Measurements from ENCODE around the gene PLA2G6. TPM values are rescaled to one million over a fixed set of nuclear protein-coding genes. Genes with fewer than 3 reads are reported as not detected.

The PLA2G6 gene
- total RNA-seq, 1 donor from 2014 or later = 22.5 TPM

DNA sequence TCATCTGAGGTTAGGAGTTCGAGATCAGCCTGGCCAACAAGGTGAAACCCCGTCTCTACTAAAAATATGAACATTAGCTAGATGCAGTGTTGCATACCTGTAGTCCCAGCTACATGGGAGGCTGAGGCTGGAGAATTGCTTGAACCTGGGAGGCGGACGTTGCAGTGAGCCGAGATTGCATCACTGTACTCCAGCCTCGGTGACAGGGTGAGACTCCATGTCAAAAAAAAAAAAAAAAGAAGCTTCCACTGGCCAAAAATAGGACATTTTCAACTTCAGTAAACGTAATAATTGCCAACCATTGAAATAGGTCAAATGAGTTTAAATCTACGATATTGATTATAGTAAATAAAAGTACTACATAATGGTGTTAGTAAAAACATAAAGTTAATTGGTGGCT is 78.0 kb downstream of the PLA2G6 start:
- TF ChIP-seq, protein P1, sequence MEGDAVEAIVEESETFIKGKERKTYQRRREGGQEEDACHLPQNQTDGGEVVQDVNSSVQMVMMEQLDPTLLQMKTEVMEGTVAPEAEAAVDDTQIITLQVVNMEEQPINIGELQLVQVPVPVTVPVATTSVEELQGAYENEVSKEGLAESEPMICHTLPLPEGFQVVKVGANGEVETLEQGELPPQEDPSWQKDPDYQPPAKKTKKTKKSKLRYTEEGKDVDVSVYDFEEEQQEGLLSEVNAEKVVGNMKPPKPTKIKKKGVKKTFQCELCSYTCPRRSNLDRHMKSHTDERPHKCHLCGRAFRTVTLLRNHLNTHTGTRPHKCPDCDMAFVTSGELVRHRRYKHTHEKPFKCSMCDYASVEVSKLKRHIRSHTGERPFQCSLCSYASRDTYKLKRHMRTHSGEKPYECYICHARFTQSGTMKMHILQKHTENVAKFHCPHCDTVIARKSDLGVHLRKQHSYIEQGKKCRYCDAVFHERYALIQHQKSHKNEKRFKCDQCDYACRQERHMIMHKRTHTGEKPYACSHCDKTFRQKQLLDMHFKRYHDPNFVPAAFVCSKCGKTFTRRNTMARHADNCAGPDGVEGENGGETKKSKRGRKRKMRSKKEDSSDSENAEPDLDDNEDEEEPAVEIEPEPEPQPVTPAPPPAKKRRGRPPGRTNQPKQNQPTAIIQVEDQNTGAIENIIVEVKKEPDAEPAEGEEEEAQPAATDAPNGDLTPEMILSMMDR (IDR thresholded peaks at IDR 0.05; ENCODE audit: unreplicated experiment) = no peak
- H3K4me1 Mint-ChIP-seq (ENCODE audit: unreplicated experiment) = peaks cover 16% of the 10 kb centered on the region
- H3K9me3 Mint-ChIP-seq (ENCODE audit: unreplicated experiment) = no peaks in the 10 kb centered on the region
- no peak overlapping the region for H3K4me3 Mint-ChIP-seq (ENCODE audit: unreplicated experiment)
- DNase-seq (ENCODE audit: low spot score) = no peak
- no peaks in the 10 kb centered on the region for H3K36me3 Mint-ChIP-seq (ENCODE audit: low read depth, unreplicated experiment)
- H3K27me3 Mint-ChIP-seq (ENCODE audit: unreplicated experiment) = peaks cover 4% of the 10 kb centered on the region
- no peak overlapping the region for H3K27ac Mint-ChIP-seq (ENCODE audit: unreplicated experiment)

DNA sequence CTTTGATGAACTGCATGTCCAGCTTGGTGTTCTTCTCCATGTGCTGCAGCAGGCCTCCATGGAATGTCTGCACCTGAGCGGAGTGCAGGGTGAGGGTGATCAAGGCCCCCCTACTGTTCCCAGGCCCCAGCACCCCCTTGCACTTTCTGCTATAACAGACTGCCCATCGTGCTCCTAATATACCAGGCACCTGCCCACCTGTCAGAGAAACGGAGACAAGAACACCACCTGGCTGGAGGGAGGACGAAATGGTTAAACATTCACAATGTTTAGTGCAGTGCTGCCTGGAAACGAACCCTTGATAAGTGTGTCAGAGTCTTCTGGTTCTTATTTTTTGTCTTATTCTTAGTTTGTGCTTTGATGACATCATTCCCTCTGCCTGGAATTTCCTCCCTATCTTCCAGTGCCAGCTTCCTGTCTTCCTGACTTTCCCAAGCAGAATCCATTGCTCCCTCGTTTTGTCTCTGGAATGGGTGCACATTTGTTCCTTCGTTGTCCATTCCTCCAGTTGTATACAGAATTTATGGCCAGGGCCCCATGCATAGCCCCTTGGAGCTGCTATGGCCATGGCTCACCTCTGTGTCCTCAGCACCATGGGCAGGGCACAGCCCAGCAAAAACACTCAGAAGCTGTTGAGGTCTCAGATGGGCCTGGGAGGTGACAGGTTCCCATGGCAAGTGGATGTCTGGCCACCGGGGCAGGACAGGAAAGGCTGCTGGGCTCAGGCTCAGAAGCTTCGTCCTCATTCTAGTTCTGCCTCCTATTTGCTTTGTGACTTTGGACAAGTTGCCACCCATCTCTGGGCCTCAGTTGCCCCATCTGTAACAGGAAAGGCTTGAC is 83.0 kb downstream of the PLA2G6 start:
- H3K9me3 Mint-ChIP-seq (ENCODE audit: unreplicated experiment) = no peaks in the 10 kb centered on the region
- H3K36me3 Mint-ChIP-seq (ENCODE audit: low read depth, unreplicated experiment) = peaks cover 4% of the 10 kb centered on the region
- peaks cover 3% of the 10 kb centered on the region for H3K27me3 Mint-ChIP-seq (ENCODE audit: unreplicated experiment)
- peaks cover 29% of the 10 kb centered on the region for H3K4me1 Mint-ChIP-seq (ENCODE audit: unreplicated experiment)
- no peak for DNase-seq (ENCODE audit: low spot score)
- peak overlapping the region; percentile 80 for H3K27ac Mint-ChIP-seq (ENCODE audit: unreplicated experiment)
- TF ChIP-seq, protein P1 (IDR thresholded peaks at IDR 0.05; ENCODE audit: unreplicated experiment) = no peak
- peak overlapping the region; percentile 16 for H3K4me3 Mint-ChIP-seq (ENCODE audit: unreplicated experiment)

DNA sequence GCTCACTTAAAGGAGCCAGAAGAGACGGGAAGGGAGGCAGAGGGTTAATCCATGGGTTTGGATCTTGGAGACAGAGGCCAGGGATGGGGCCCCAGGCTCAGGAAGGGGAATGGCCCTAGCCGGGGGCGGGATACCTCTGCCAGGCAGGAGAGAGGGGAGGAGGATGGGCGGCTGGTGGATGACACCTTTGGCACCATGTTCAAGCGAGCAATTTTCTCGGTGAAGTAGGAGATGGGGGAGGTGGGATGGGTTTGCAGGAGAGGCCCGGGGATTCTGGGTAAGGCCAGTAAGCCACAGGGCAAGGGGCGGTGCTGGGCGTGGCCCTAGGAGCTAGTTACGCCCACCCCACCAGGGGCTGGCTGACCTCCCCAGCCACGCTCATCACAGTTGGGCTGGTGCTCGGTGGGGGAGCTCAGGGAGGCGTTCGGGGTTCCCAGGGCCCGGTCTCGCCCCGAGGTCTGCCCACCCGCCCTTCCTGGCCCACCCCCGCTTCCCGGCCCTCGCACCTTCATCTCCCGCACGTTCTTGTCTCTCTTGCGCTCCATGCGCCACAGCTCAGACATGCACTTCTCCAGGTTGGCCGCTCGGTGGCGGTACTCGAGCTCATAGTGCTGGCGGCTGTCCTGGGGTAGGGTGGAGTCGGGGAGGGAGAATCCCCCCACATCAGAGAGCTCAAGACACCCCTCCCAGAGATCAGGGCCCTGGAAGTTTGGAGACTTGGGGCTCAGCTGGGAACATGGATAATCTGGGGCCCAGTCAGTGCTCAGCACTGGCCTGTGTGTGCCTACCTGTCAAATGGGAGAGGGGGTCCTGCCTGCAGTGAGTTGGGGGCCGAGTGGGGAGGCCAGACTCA is 83.8 kb downstream of the PLA2G6 start:
- Mint-ChIP-seq H3K4me3 (ENCODE audit: unreplicated experiment) (no peak overlapping the region), H3K4me1 (ENCODE audit: unreplicated experiment) (peaks cover 29% of the 10 kb centered on the region), H3K9me3 (ENCODE audit: unreplicated experiment) (no peaks in the 10 kb centered on the region), H3K36me3 (ENCODE audit: low read depth, unreplicated experiment) (peaks cover 4% of the 10 kb centered on the region), H3K27me3 (ENCODE audit: unreplicated experiment) (peaks cover 3% of the 10 kb centered on the region), H3K27ac (ENCODE audit: unreplicated experiment) (no peak overlapping the region)
- peak; percentile 72 for DNase-seq (ENCODE audit: low spot score)
- TF ChIP-seq, protein P1 (IDR thresholded peaks at IDR 0.05; ENCODE audit: unreplicated experiment) = peak; percentile 75

DNA sequence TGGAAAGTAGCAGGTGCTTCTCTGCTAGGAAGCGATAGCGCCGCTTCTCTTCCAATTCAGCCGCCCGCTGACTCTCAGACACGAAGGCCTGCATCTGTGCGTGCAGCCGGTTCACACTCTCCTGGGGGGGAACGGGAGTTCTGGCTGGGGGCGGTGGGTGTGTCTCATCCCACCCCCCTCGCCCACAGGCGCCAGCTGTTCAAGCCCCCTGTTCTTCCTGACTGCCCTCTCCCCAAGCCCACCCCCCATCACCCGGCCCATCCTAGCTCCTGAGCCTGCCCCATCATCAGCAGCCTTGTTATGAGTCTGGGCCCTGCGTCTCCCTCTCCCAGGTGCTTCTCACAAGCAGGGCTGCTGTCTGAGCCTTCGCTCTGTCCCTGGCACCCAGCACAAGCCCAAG is 84.6 kb downstream of the PLA2G6 start:
- H3K9me3 Mint-ChIP-seq (ENCODE audit: unreplicated experiment) = no peaks in the 10 kb centered on the region
- H3K27ac Mint-ChIP-seq (ENCODE audit: unreplicated experiment) = no peak overlapping the region
- no peak overlapping the region for H3K4me3 Mint-ChIP-seq (ENCODE audit: unreplicated experiment)
- TF ChIP-seq, protein P1 (IDR thresholded peaks at IDR 0.05; ENCODE audit: unreplicated experiment) = no peak
- H3K27me3 Mint-ChIP-seq (ENCODE audit: unreplicated experiment) = peaks cover 3% of the 10 kb centered on the region
- H3K4me1 Mint-ChIP-seq (ENCODE audit: unreplicated experiment) = peaks cover 25% of the 10 kb centered on the region
- peaks cover 4% of the 10 kb centered on the region for H3K36me3 Mint-ChIP-seq (ENCODE audit: low read depth, unreplicated experiment)
- DNase-seq (ENCODE audit: low spot score) = no peak
